ENCODE measurements around the gene ADAD2.

ADAD2 gene

DNA sequence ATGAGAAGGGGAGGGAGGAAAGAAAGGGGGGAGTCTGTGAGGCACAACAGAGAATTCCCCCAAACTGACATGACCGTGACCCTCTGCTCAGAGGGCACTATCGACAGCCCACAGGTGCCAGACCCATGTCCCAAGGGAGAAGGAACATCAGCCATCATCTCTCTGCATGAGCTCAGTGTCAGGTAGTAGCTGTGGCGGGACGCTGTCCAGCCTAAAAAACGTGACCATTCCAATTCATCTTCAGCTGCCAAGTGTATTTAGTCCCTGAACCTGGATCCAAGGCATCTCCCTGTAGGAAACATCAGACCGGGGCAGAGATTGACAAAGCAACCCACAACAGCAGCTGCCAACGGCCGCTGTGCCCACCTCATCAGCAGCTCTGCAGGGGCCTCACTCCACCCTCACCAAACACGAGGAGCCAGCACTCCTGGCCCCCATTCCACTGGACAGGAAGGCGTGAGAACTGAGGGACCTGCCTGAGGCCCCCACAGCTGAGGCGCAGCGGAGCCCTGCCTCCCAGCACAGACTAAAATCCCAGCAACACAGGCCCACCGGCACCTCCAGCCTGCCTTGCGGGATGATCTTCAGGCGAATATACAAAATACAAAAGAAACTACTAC, 12.7 kb upstream of the ADAD2 start:
- DNase-seq, result no peak

DNA sequence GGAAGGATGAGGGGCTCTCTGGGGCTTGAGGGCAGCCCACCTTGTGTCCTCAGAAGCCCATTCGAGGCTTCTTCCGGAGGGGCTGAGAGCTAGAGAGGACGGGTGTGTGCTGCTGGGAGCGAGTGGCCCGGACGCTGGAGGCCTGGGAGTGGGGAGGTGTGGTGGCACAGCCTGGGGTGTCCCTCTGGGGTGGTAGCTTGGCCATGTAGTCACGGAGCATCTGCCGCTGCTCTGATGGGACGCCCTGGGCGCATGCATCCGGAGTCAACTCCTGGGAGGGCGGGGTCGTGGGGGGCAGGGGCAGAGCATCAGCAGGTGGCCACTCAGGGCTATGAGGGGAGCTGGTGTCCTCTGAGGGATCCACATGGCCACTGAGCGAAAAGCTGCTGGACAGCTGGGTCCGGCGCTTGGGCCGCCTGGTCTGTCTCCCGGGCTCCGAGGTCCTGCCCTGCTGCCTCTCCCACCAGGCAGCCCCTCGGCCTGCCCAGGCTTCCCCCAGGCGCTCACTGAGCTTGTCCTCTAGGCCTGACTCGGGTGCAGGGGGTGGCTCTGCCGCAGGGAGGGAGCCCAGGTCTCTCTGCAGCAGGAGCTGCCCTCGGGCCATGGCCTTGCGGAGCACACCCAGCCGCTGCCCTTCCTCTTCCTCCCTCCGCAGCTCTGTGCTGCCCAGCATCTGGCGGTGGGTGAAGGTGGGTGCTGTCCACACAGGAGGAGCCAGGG, 11.9 kb upstream of the ADAD2 start:
- DNase-seq, result no peak

DNA sequence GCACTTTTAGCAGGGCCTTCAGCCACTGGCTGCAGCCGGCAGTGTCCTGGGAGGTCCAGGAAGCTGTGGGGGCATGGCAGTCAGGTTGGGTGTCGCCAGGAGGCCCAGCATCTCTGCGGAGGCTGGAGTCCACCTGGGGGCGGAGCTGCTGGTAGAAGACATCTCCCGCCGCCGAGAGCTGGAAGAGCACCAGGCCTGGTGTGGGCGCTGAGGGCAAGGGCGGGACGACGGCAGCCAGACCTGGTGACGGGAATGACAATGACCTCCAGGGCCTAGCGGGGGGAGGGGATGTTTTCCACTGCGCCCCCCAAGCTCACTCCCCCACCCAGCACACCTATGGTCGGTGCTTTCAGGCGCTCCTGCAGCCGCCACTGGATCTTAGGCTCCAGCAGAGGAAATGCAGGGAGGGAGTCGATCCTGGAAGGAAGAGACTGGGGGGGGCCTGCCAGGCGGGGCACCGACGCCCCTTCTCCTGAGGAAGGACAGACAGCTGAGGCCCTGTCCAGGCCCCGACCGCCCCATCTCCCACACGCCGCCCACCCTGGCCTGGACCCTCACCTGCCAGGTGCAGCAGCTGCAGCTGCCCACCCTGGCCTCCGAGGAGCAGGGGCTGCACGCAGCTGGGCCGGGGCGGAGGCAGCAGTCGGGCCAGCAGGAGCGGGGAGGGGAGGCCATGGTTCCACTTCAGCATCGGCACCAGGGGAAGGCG, 11.2 kb upstream of the ADAD2 start:
- DNase-seq, result no peak

DNA sequence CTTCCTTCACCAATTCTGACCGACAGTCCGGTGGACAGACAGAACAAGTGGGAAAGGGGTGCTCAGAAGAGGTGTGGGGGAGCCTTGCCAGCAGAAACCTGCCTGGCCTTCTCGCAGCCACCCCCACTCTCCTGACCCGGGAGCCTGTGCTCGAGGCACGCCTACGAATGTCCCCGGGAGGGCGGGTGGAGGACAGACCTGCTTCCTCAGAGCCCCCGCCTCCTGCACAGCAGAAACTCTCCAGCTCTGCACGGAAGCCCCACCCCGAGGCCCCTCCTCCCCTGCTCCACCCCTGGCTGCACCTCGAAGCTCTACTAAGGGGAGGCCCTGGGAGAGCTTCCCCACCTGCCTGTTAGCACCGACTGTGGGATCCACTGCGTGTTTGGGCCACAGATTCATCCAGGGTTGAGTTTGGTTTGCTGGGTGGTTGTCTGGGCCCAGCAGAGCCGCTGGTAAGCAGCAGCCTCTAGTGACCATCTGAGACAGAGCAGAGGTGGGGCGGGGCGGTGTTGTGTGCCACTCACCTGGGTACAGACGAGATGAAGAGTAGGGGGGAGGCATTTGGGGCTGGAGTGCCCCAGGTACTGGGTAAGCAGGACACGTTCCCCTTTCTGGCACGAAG, 10.3 kb upstream of the ADAD2 start:
- no peak for DNase-seq

DNA sequence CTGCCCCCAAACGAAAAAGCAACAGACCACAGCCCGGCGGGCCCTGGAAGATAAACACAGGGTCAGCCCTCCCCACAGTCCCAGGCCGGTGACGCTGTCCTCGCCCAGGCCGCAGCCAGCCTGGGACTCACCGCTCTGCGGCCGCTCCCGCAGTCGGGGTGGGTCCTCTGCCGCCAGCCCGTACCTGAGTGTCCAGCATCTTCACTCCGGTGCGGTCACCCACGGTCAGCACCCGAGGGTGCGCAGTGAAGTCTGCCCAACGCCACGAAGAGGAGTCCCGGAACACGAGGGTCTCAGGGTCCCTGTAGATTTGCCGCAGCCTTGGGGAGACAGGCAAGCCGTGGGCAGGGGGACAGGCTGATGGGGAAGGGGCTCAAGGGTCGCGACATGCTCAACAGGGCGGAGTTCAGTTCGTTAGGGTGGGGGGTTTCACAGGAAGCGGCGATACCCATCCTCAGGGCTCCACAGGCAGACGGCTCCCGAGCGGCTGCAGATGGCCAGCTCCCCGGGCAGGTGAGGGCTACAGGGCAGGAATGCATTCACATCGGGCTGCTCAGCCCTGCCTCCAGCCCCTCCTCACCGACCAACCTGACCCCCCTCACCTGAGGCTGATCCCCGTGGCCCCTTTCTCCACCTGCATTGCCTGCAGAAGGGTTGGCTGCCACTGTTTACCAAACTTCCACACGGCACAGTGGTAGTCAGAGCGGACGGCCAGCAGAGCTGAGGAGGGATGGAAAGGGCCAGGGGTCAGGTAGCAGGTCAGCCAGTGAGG, 9.6 kb upstream of the ADAD2 start:
- no peak for DNase-seq

DNA sequence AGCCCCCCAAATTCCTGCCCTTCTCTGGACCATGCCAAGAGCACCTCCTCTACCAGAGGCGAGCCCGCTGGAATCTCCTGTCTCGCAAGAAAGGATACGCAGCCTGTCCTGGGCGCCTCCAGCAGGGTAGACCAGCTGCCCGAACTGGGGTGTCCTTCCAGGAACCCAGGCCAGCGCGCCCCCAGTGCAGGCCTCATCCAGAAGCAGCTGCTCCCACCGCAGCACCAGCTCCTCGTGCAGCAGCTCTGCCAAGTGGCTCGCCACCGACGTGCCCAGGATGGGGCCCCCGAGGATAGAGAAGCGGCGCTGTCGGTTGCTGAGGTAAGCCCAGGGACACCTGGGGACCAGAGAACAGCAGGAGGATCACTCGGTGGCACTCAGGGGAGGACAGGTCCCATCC, 8.9 kb upstream of the ADAD2 start:
- DNase-seq, result no peak

DNA sequence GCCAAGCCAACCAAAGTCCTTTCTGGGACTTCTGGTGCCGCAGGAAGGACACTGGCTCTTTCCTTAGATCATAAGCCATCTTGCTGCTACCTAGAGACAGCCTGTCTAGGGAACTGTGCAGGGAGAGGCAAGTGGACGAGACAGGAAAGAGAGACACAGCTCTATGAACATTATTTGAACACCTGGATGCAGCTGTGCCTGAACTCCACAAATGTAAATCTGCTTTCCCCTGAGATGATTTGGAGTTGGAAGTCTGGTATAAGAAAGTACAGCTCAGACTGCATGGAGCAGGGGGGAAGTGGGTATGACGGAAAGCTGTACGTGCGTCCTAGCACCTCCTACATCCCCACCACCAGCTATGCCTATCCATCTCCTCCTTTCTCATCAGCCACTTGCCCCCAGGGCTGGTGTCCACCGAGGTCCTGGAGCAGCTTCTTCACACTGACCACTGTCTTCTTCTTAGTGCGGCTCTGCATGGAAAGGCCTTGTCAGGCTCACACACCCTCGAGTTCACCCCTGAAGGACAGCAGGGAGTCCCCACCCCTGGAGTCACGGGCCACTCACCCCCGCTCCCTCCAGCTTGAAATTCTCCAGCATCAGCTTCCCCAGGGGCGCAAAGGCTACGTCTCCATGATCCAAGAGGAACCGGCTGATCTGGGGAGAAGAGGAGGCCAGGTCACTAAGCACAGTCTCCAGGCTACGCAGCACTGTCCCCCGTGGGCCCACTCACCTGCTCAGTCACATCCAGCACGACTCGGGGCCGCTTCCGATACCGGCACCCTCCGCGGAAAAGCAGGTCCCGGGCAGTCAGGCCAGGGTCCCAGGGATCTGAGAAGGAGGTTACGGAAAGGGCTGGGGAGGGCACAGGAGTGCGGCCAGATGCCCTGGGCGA, 8.0 kb upstream of the ADAD2 start:
- DNase-seq, result no peak

DNA sequence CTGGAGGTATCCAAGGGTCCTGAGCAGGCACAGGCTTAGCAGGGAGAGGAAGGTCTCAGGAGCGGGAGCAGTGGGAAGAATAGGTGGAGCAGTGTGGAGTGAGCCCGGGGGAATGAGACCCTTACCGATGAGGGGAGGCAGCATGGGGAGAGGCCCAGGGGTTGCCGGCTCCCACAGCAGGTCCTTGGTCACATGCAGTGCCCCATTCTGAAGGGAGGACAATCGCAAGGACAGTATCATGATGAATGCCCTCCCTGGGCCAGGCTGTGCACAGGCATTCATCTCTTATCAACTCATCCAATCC, 7.4 kb upstream of the ADAD2 start:
- DNase-seq, result no peak

DNA sequence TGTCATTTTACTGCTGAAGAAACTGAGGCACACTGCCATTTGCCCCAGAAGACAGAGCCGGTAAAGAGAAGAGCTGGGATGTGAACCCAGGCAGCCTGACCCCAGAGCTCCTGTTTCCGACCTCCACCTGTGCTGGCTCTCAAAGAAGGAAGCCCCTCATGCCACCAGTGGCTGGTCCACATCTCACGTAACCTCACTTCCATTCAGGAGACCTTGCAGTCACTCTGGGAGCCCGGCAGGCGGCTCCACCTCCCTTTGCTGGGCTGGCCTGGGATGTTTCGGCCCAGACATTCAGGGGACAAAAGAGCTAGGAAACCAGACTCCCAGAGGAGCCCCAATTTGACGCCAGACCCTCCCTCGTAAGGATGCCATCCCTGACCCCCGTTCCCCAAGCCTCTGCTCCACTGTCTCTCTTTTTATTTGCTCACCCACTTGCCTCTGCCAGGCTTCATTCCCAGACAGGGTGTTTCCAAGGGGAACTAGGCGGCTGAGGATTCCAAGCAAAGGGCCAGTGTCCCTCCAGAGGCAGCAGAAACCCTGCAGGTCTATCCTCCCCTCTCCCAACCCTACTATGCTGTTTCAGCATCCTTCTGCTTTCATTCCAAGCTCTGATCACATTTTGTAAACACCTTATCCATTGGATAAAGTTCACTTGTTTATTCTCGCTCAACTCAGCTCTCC, 6.9 kb upstream of the ADAD2 start:
- no peak for DNase-seq

DNA sequence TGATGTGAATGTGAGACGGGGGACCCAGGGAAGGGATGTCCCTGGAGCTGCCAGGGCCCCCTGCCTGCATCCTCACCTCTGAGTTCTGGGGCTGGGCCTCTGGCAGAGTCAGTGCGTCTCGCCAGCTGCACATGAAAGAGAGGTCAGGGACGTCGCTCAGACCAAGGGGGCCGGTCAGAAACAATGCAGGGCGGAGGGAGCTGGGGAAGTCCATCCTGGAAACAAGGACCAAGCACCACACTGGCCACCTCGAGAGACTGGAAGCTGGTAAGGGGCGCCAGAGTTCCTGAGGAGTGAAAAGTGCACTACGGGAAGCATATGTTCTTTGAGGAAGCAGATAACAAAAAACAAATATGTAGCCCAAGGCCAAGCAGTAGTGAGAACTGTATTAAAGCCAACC, 6.2 kb upstream of the ADAD2 start:
- no peak for DNase-seq

DNA sequence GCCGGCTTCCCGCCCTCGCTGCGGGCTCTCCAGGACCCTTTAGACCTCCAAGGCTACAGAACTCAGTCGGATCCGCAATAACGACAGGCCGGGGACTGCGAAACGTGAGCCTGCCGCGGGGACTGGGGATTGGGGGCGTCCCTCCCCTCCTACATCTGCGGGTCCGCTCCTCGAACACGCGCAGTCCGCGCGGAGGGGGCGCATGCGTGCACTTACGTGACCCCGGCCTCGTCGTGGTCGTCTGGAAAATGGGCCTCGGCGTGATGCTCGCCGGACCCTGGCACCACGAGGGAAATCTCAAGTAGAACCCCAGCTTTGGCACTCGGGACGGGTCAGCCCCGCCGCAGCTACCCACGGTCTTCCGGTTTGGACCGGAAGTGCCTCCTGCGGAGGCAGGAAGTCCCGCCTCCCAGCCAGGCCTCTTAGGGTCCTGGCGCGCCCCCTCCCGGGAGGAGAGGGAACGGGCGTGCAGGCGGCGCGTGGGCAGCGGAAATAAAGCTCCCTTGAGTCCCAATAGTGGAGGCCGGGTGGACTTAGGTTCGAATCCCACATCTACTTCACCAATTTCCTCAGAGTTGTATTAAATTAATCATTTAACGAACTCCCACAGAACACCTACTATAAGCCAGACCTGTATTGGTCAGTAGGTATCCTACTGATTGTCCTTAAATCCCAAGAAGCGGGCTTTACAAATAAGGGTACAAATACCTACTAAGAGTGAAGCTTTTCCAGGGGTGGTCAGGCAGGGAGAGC, 4.1 kb upstream of the ADAD2 start, which contains the start of gene TAF1C:
TAF1C (minus strand) TSS at position 373 of the 753 bp plus-strand sequence. CDS start 2,069 bp downstream, outside the sequence.
- peak; percentile 93 for DNase-seq

DNA sequence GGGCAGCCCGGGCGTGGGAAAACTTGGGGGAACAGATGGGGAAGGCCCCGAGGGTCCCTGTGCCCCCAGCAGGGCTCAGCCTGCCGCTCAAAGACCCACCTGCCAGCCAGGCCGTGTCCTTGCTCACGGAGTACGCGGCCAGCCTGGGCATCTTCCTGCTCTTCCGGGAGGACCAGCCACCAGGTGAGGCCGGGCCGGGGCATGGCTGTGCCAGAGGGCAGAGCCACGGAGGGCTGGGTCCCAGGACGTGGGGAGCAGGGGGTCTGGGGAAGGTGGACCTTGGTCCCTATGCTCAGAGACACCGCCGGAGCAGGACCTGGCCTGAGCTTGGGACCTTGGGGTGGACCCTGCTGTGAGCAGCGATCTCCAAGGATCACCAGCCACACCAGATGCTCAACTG, 509 bp downstream of the ADAD2 start:
- no peak for DNase-seq

DNA sequence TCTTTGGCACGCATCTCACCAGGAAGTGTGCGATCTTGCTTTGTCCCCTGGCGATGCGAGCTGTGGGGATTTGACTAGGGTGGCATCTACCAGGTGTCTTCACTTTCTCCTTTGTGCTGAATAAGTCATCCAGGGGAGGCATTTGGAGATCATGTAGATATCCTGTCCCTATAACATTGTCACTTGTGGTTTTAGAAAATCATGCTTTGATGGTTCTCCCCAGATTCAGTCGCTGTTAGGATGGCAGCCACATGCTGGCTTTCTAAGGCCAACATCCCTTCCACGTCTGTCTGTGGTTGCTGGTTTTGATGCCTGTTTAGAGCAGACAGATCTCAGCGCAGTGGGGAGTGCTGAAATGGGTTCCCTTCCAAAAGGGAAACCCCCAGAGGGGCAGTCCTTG, 2.5 kb downstream of the ADAD2 start:
- no peak for DNase-seq

DNA sequence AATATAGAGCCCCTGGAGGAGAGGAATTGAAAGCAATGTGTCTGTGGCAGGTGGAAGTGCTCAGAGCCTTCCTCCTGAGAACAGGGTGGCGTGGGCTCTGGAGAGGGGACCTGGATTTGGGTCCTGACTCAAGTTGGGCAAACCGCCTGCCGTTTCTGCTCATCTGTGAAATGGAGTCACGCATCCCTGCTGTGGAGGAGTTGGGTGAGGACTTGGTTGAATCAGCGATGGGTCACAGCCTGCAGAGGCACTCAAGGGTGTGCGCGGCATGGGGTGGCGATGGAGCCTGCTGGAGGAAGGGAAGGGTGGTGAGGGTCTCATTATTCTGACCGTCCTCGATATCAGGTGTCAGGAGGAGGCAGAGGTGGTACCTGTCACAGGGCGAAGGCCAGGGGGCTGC, 3.1 kb downstream of the ADAD2 start:
- no peak for DNase-seq

DNA sequence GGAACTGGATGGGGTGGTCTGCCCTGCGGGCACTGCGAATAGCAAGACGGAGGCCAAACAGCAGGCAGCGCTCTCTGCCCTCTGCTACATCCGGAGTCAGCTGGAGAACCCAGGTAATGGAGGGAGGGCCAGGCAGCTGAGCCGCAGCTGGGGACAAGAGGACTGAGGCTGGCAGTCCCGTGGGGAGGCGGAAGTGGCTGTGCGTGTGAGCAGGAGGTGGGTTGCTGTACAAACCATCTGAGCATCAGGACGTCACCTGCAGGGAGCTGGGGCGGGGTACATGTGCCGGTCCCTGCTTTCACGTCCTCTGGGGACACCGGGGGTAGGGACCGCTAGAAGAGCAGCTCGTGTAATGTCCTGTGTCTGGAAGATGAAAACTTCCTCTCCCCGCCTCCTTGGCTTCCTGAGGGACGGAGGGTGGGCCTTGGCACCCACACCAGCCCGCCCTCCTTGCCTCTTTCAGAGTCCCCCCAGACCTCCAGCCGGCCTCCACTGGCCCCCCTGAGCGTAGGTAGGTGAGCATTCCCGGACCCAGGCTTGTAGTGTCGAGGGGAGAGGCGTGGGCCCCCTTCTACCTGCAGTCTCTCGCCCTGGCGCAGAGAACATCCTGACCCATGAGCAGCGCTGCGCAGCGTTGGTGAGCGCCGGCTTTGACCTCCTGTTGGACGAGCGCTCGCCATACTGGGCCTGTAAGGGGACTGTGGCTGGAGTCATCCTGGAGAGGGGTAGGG, 3.7 kb downstream of the ADAD2 start:
- peak; percentile 17 for DNase-seq

DNA sequence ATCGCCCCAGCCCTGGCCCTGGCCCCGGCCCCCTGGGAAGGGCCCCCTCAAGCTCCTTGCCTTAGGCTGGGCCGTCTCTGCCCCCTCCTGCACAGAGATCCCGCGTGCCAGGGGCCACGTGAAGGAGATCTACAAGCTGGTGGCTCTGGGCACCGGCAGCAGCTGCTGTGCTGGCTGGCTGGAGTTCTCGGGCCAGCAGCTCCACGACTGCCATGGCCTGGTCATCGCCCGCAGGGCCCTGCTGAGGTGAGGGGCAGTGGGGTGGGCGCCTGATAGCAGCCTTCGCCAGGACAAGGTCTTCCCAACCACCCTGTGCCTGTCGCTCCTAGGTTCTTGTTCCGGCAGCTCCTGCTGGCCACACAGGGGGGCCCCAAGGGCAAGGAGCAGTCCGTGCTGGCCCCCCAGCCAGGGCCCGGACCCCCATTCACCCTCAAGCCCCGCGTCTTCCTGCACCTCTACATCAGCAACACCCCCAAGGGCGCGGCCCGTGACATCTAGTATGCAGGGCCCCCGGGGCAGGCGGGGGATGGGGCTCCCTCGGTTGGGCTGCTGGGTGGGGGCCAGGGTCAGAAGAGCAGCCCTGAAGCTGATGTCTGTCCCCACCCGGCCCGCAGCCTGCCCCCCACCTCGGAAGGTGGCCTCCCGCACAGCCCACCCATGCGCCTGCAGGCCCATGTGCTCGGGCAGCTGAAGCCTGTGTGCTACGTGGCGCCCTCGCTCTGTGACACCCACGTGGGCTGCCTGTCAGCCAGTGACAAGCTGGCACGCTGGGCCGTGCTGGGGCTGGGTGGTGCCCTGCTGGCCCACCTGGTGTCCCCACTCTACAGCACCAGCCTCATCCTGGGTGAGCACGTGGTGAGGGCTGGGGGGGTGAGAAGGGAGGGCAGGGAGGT, 4.5 kb downstream of the ADAD2 start:
- no peak for DNase-seq

DNA sequence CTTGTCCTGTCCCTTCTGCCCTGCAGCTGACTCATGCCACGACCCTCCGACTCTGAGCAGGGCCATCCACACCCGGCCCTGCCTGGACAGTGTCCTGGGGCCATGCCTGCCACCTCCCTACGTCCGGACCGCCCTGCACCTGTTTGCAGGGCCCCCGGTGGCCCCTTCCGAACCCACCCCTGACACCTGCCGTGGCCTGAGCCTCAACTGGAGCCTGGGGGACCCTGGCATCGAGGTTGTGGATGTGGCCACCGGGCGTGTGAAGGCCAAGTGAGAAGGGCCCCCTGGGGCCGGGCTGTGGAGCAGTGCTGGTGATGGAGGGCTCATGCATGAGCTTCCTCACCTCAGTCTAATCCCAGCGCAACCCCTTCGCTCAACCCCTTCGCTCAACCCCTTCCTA, 5.1 kb downstream of the ADAD2 start:
- no peak for DNase-seq

DNA sequence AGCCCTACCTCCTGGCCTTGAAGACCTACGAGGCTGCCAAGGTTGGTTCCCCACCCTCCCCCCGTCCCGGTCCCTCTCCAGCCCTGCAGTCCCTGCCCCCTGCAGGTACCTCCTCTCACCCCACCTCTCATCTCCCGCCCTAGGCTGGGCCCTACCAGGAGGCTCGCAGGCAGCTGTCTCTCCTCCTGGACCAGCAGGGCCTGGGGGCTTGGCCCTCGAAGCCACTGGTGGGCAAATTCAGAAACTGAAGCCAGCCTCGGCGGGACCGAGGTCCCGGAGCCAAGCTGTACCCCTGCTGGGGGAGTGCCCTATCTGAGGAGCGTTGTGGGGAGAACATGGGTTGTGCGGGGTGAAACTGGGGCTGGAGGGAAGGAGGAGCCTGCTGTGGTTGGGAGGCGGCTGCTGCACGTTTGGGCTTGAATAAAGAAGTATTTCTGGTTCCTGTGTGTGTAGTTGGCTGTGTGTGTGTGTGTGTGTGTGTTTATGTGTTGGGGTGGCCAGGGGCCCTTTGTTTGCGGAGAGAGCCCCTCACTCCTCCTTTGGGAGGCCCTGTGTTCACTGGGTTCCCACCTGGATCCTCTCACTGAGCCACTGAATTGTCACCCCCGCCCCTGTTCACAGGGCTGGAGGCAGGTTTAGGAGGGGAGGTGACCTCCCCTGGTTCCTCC, 5.9 kb downstream of the ADAD2 start:
- no peak for DNase-seq
